HG03025 (cell line): ENCODE results near the gene PAGE4.

Experiments used
- ATAC-seq: cut with Tn5 transposase; IDR thresholded peaks from one replicate; pipeline ENCODE4 v1.9.1; 2021; ENCODE audit warnings: mild to moderate bottlenecking, moderate library complexity; ENCODE audit not compliant: unreplicated experiment, low FRiP score

The PAGE4 gene, protein sequence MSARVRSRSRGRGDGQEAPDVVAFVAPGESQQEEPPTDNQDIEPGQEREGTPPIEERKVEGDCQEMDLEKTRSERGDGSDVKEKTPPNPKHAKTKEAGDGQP

DNA sequence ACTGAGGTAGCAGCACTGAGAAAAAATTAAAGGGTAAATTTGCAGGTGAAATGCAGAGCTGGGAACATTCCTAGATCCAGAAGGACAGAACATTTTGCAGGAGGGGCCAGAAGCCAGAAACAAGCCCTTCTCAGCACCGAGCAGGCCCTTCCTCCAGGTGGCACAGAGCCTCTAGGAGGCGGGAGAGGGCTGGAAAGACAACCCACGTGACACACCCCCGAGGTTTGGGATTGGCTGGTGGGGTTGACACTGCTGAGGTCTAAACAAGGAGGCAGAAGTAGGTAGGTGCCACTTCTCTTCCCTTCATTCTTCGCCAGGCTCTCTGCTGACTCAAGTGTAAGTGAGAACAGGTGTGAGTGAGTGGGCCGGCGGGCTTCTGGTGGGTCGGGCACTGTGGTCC is at the start of gene PAGE4:
PAGE4 (plus strand) TSS at position 288 of the 400 bp plus-strand sequence. CDS start 1,126 bp downstream, outside the sequence.
- no peak for ATAC-seq

DNA sequence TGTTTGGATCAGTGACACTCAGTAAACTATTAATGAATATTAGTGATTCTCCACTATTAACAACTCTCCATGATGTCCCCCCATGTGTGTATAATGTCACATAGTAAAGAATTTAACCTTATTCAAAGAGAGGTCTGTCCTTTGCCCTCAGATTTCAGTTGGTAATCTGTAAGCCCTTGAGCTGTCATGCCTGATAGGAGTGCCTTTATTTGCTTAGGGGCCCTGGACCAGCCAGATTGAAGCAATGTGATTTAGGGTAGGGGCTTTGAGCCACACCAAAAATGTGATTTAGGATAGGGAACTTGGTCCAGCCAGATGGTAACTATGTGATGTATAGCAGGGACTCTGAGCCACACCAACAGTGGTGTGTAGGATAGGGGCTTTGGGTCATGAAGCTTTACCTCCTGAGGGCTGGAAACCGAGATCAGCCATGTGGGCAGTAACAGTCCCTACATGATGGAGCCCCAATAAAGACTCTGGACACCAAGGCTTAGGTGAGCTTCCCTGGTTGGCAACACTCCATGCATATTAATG is 44.3 kb upstream of the PAGE4 start:
- no peak for ATAC-seq

DNA sequence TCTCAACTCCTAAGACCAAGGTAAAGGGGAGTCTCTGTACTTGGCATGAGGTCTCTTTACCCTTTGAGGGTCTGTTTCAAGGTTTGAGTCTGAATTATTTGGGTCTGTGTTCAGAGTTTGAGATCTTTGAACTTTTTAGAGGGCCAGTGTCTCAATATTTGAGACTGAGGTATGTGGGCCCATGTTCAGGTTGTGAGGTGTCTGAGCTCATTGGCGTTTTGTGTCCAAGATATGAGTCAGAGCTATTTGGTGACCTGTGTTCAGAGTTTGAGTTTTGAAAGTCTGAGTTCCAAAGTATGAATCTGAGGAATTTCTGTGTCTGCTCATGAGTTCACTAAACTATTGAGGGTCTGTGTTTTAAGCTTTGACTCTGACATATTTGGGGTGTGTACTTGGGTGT is 36.7 kb upstream of the PAGE4 start:
- no peak for ATAC-seq

GRCh38 chrX:49793686-49794085 is 35.4 kb upstream of the PAGE4 start:
- no peak for ATAC-seq

DNA sequence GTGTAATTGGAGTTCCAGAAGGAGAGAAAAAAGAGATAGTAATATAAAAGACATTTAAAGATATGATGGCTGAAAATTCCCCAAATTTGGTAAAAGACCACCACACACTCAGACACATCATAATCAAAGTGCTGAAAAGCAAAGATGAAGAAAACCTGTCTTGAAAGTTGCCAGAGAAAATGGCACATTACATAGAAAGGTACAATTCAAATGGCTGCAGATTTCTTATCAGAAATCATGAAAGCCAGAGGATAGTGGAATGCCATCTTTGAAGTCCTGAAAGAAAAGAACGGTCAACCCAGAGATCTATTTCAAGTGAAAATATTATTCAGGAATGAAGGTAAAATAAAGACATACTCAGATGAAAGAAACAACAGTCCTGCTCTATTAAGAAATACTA is 29.3 kb upstream of the PAGE4 start:
- ATAC-seq, result no peak

DNA sequence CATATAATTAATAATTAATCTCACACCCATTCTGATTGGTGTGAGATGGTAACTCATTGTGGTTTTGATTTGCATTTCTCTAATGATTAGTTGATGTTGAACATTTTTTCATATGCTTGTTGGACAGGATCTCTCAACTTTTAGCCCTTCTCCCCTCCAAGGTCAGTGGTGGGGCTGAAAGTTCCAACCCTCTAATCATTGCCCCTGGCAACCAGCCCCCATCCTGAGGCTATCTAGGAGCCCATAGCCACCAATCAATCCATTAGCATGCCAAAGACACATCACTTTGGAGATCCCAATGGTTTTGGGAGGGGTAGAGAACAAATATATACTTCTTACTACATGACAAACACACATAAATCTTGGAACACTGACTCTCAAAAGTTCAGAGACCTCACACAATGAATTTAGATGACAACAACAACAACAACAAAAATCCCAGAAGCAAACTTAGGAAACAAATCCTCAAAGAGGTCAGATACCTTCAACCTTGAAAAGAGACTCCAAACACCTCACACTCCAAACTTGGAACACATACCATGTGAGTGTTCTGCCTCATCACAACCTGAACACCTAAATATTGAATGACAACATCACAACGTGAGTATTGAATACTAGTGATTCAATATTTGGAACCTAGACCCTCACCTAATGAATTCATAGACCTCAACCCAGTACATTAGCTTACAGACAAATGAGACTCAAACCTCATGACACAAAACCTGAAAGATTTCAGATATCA is 19.0 kb upstream of the PAGE4 start:
- no peak for ATAC-seq

DNA sequence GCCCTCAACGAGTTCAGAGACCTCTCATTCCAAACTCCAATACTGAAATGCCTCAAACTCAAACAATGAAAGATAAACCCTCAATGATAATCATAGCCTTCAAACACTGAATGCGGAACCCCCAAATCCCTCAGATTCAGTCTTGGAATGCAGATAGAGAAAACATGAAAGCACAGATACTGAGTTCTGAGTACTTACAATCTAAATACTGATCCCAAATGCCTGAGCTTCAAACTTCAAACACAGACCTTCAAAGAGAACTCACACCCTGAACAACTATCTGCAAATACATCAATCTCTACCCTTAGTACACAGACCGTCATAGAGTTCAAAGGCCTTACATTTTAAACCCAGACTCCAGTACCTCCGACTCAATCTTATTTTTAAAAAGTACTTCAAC is 16.9 kb upstream of the PAGE4 start:
- no peak for ATAC-seq

DNA sequence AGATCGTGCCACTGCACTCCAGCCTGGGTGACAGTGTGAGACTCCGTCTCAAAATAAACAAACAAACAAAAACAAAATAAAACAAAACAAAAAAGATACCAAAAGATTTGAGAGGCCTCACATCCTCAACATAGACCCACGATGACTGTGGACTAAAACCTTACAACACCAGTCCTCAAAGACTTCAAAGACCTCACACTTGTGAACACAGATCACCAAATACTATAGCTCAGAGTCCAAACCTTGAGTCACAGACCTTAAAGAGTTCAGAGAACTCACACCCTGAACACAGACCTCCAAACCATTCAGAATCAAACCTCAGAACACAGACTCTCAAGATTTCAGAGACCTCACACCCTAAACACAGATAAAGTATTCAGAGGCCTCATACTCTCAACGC is 12.7 kb upstream of the PAGE4 start:
- ATAC-seq, result no peak

GRCh38 chrX:49838374-49838773 is 9.3 kb downstream of the PAGE4 start:
- ATAC-seq, result peak; percentile 63

DNA sequence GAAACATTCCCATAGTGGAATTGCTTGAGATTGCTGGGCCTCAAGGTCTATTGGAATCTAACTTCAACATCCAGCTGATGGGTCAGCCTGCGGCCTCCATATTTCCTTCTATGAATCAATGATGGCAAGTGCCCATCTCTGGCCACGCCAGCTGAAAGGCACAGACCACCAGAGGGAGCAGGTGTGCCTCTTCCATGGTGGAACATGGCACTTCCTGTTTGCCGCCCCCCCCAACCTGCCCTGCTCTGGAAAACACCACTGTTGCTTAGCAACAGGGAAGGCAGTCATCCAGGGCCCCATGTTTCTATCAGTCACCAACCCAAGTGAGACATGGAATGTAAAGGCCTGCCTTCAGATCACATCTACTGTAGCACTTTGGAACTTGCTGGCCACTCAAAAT is 11.6 kb downstream of the PAGE4 start:
- ATAC-seq, result no peak

DNA sequence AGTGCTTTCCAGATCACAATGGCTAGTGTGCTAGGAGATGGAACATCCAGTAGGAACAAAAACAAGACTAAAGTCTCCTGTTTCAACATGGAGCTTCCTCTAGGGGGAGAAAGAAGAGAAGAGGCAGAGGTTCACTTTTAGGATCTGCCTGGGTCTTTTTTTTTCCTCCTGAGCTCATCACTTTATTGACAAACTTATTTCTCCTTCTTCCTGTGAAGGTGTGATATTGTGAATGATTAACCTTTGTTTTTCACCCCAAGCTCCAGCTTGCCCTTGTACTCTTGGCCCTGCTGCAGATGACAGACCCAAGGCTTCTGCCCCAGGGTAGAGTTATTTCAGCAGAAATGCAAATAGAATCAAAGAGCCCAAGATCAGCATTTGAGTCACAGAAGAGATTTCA is 13.5 kb downstream of the PAGE4 start:
- ATAC-seq, result no peak

GRCh38 chrX:49844611-49845010 is 15.5 kb downstream of the PAGE4 start:
- no peak for ATAC-seq

- no peak for ATAC-seq
These were observed 16.7 kb downstream of the PAGE4 start for GRCh38 chrX:49845701-49846403.

DNA sequence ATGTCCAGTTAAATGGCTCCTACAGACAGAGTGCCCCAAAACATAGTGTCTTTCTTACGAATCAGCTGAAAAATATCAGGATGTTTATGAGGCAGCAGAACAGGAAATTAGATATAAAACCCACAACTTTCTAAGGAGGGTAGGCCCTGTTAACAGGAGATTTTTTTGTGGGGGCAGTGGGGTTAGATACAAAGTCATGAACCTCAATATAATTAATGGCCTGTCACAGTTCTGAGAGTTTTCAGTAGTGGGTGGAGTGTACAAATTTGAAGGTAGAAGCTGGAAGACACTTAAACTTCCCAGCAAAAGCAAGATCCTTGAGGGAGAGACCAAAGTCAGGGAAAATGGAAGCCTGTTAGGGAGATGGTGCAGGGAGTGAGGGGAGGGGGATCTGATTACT is 17.4 kb downstream of the PAGE4 start:
- no peak for ATAC-seq

DNA sequence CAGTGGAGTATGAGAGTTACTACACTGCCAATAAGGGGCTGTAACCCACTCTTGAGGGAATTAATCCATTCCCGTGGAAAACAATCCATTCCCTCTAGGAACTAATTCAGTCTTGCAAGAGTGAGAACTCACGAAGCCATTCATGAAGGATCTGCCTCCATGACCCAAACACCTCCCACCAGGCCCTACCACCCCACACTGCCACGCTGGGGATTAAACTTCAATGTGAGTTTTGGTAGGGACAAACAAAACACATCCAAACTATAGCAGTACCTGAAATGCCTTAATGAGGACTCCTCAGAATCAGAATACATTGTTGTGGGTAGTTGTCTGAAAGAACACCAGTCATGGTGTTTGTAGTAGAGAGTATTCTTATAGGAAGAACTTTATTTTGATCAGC is 19.2 kb downstream of the PAGE4 start:
- no peak for ATAC-seq

GRCh38 chrX:49850028-49850427 is 20.9 kb downstream of the PAGE4 start:
- ATAC-seq, result no peak

GRCh38 chrX:49853661-49854060 is 24.6 kb downstream of the PAGE4 start:
- no peak for ATAC-seq

DNA sequence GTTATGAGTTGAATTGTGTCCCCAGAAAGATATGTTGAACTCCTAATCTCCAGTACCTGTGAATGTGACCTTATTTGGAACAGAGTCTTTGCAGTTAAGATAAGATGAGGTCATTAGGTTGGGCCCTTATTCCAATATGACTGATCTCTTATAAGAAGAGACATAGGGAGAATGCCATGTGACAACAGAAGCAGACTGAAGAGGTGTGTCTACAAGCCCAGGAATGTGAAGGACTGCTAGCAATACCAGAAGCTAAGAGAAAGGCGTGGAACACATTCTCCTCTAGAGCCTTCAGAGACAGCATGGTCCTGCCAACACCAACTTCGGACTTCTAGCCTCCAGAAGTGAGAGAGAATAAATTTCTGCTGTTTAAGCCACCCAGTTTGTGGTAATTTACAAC is 27.7 kb downstream of the PAGE4 start:
- ATAC-seq, result no peak

DNA sequence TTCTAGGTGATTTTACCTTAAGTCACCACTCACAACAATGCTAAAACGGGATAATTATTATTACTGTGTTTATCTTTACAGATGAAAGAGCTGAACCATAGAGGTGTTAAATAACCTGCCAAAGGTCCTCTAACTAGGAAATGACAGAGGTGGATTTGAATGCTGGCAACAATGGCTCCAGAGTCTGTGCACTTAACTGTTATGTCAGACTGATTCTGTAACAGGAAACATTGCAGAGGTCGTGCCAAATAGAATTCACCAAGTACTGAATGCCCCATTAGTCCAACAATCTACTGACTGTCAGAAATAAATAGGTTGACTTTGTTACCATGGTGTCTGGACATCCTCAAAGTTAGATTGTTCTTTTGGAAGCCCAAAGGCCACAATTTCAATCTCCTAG is 29.2 kb downstream of the PAGE4 start:
- no peak for ATAC-seq

- ATAC-seq, result no peak
These were observed 30.4 kb downstream of the PAGE4 start for GRCh38 chrX:49859491-49859890.

DNA sequence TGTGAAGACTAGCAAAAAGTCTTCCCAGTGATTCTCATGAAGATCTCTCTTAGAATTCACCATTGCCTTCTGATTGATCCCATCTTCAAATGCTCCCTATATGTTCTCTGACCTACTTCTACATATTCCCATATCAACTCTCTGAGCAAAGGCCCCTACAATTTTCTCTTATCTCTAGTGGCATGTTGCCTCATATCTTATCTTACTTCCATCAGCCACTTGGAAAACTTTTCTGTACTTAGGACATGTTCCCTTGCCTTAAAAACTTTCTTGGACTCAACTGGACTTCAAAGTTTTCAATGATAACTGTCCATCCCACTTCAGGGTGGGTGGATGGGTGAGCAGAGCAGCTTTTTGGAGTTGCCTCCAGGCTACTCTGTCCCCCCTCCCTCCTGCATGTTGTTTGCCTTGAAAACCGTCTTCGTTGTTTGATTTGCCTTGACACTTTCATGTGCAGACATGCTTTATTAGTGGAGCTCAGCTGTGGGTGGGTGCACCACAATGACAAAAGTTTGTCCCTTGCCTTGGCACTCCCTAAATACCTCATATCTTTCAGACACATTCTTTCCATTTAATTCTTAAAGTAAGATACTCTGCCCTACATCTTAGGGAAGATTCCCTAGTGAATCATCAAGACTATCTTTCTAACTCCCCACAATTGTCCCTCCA is 31.9 kb downstream of the PAGE4 start:
- ATAC-seq, result no peak
